PC-3 (cell line): ENCODE data around the gene SMYD3. TPM values are rescaled to one million over a fixed set of nuclear protein-coding genes. Genes with fewer than 3 reads are reported as not detected.

Experiments used
- ATAC-seq: fragments of 200-7000 bp; cut with Tn5 transposase; 2 replicates; pipeline ENCODE4 v1.9.1; 2020; ENCODE audit warnings: mild to moderate bottlenecking, moderate library complexity
- BruUV-seq: library from RNA; stranded (reverse); fragments of 400-500 nt; replicated peaks from 2 replicates; lab custom pipeline; 2021; lab: Mats Ljungman, UMichigan
- CTCF ChIA-PET: fragments of 300-600 bp; sonication (Branson Sonifier 250); formaldehyde crosslinking; loops from one replicate; lab custom pipeline; 2022; ENCODE audit warnings: antibody characterized with exemption; lab: Charles Lee
- POLR2A ChIA-PET: fragments of 300-600 bp; sonication (Branson Sonifier 250); formaldehyde crosslinking; loops from one replicate; lab custom pipeline; 2022; ENCODE audit warnings: antibody characterized with exemption; ENCODE audit not compliant: unreplicated experiment; lab: Charles Lee
- DNase-seq: peaks from one replicate; pipeline ENCODE4 v3.0.0-alpha.2; 2015
- H2AFZ ChIP-seq: fragments of 300-600 bp; sonication (generic); 2 replicates; pipeline ENCODE4 v1.6.0; 2016; ENCODE audit warnings: antibody characterized with exemption, low read length
- H3F3A ChIP-seq: fragments of 300-600 bp; sonication (generic); one replicate; pipeline ENCODE4 v1.6.0; 2017; ENCODE audit warnings: antibody characterized with exemption, low read length, control low read depth, mild to moderate bottlenecking; ENCODE audit not compliant: unreplicated experiment
- H3K27ac ChIP-seq: fragments of 300-600 bp; sonication (generic); 2 replicates; pipeline ENCODE4 v1.5.1; 2016; ENCODE audit warnings: mild to moderate bottlenecking, low read length
- H3K27me3 ChIP-seq: fragments of 300-600 bp; sonication (generic); 2 replicates; pipeline ENCODE4 v1.6.1; 2016; ENCODE audit warnings: low read length, mixed read lengths
- H3K36me3 ChIP-seq: fragments of 300-600 bp; sonication (generic); 2 replicates; pipeline ENCODE4 v1.6.1; 2016; ENCODE audit warnings: low read depth, mixed run types, low read length, mixed read lengths
- H3K4me1 ChIP-seq: fragments of 300-600 bp; sonication (generic); 2 replicates; pipeline ENCODE4 v1.5.1; 2016; ENCODE audit warnings: low read length; ENCODE audit not compliant: insufficient read depth
- H3K4me2 ChIP-seq: fragments of 300-600 bp; sonication (generic); 2 replicates; pipeline ENCODE4 v1.6.0; 2016; ENCODE audit warnings: low read length
- H3K4me3 ChIP-seq: fragments of 300-600 bp; sonication (generic); 2 replicates; pipeline ENCODE4 v1.5.1; 2016; ENCODE audit warnings: mild to moderate bottlenecking, low read length, mixed read lengths
- H3K79me2 ChIP-seq: fragments of 300-600 bp; sonication (generic); 2 replicates; pipeline ENCODE4 v1.6.1; 2017; ENCODE audit warnings: low read length, mixed read lengths
- H3K9ac ChIP-seq: fragments of 300-600 bp; sonication (generic); 2 replicates; pipeline ENCODE4 v1.6.0; 2016; ENCODE audit warnings: mild to moderate bottlenecking, low read length
- H3K9me2 ChIP-seq: fragments of 300-600 bp; sonication (generic); replicated peaks from 2 replicates; pipeline ENCODE4 v1.6.1; 2016; ENCODE audit warnings: mixed run types, low read length, mixed read lengths
- H3K9me3 ChIP-seq: fragments of 300-600 bp; sonication (generic); 2 replicates; pipeline ENCODE4 v1.6.1; 2016; ENCODE audit warnings: low read length, mixed read lengths
- H4K20me1 ChIP-seq: fragments of 300-600 bp; sonication (generic); 2 replicates; pipeline ENCODE4 v1.6.1; 2016; ENCODE audit warnings: low read length, mixed read lengths
- CTCF ChIP-seq: fragments of 300-600 bp; sonication (generic); conservative IDR thresholded peaks from 2 replicates; pipeline ENCODE4 v1.5.1; 2017; ENCODE audit warnings: antibody characterized with exemption, low read depth, mild to moderate bottlenecking, low read length
- EZH2 ChIP-seq: fragments of 300-600 bp; sonication (generic); IDR thresholded peaks from one replicate; pipeline ENCODE4 v1.6.1; 2017; ENCODE audit warnings: antibody characterized with exemption, mild to moderate bottlenecking, low read length; ENCODE audit not compliant: unreplicated experiment
- EZH2phosphoT487 ChIP-seq: fragments of 300-600 bp; sonication (generic); IDR thresholded peaks from 2 replicates; pipeline ENCODE4 v1.6.1; 2018; ENCODE audit warnings: mild to moderate bottlenecking, antibody characterized with exemption, low read length, borderline replicate concordance
- intact Hi-C: fragments of 100-400 bp; cut with micrococcal nuclease; formaldehyde crosslinking; loops from 2 replicates; pipeline ENCODE4 v1.9.0; 2023
- total RNA-seq: library from RNA; depleted of rRNA; stranded (reverse); fragments of >200 nt; gene quantifications from 2 replicates; pipeline ENCODE4 v1.2.3, GENCODE V29; 2014

SMYD3 gene
- total RNA-seq, 1 experiment from 2014 or later, result 33.0 TPM

GRCh38 chr1:245903851-245904250 is 603.2 kb downstream of the SMYD3 start:
- DNase-seq (no peak), ATAC-seq (no peak)
- H3K9me3 ChIP-seq, result no peaks in the 10 kb centered on the region
- H3K27me3 ChIP-seq, result no peaks in the 10 kb centered on the region
- ChIA-PET POLR2A (no interaction called here), CTCF (no interaction called here)
- H2AFZ ChIP-seq, result no peak overlapping the region
- no peaks in the 10 kb centered on the region for H3F3A ChIP-seq
- no peaks in the 10 kb centered on the region for H4K20me1 ChIP-seq
- no peaks in the 10 kb centered on the region for H3K9me2 ChIP-seq
- no TSS peak for BruUV-seq
- H3K79me2 ChIP-seq, result no peaks in the 10 kb centered on the region
- H3K9ac ChIP-seq, result no peak overlapping the region
- H3K4me1 ChIP-seq, result no peaks in the 10 kb centered on the region
- no peak overlapping the region for H3K4me2 ChIP-seq
- TF ChIP-seq EZH2phosphoT487 (no peak), CTCF (no peak), EZH2 (no peak)
- H3K27ac ChIP-seq, result no peak overlapping the region
- H3K36me3 ChIP-seq, result no peaks in the 10 kb centered on the region
- intact Hi-C loops, result no loop called here
- H3K4me3 ChIP-seq, result no peak overlapping the region

GRCh38 chr1:245901565-245901964 is 605.5 kb downstream of the SMYD3 start:
- intact Hi-C loops, result no loop called here
- no peaks in the 10 kb centered on the region for H3K9me3 ChIP-seq
- no peak overlapping the region for H3K4me2 ChIP-seq
- H2AFZ ChIP-seq, result no peak overlapping the region
- H3K4me3 ChIP-seq, result no peak overlapping the region
- H4K20me1 ChIP-seq, result no peaks in the 10 kb centered on the region
- ATAC-seq (no peak), DNase-seq (no peak)
- POLR2A ChIA-PET, result no interaction called here
- no peak overlapping the region for H3K27ac ChIP-seq
- CTCF ChIA-PET, result interaction anchor here (0.6 kb wide), 1 partner anchor 13 kb away, joined by 3 read pairs; no protein-coding TSS in a partner anchor
- H3K36me3 ChIP-seq, result no peaks in the 10 kb centered on the region
- H3K9me2 ChIP-seq, result no peaks in the 10 kb centered on the region
- H3K79me2 ChIP-seq, result no peaks in the 10 kb centered on the region
- H3K9ac ChIP-seq, result no peak overlapping the region
- no TSS peak for BruUV-seq
- H3F3A ChIP-seq, result no peaks in the 10 kb centered on the region
- no peak for TF ChIP-seq CTCF
- no peak for TF ChIP-seq EZH2
- TF ChIP-seq EZH2phosphoT487, result no peak
- no peaks in the 10 kb centered on the region for H3K27me3 ChIP-seq
- H3K4me1 ChIP-seq, result no peaks in the 10 kb centered on the region

GRCh38 chr1:245901037-245901436 is 606.0 kb downstream of the SMYD3 start:
- DNase-seq, result no peak
- no peak overlapping the region for H3K9ac ChIP-seq
- H3K27me3 ChIP-seq, result no peaks in the 10 kb centered on the region
- H4K20me1 ChIP-seq, result no peaks in the 10 kb centered on the region
- no TSS peak for BruUV-seq
- H3K36me3 ChIP-seq, result no peaks in the 10 kb centered on the region
- intact Hi-C loops, result no loop called here
- H3F3A ChIP-seq, result no peaks in the 10 kb centered on the region
- H3K9me3 ChIP-seq, result no peaks in the 10 kb centered on the region
- TF ChIP-seq CTCF, result no peak
- TF ChIP-seq EZH2phosphoT487, result no peak
- no peak for TF ChIP-seq EZH2
- ChIA-PET CTCF (interaction anchor here (0.6 kb wide), 1 partner anchor 12 kb away, joined by 3 read pairs; no protein-coding TSS in a partner anchor), POLR2A (no interaction called here)
- no peaks in the 10 kb centered on the region for H3K4me1 ChIP-seq
- H3K4me3 ChIP-seq, result no peak overlapping the region
- H3K4me2 ChIP-seq, result no peak overlapping the region
- no peaks in the 10 kb centered on the region for H3K9me2 ChIP-seq
- no peak overlapping the region for H2AFZ ChIP-seq
- ATAC-seq, result no peak
- no peaks in the 10 kb centered on the region for H3K79me2 ChIP-seq
- H3K27ac ChIP-seq, result no peak overlapping the region
